Endometrial microvascular endothelial cells (primary cell): ENCODE data around the gene DCAF7. TPM values are rescaled to one million over a fixed set of nuclear protein-coding genes. Genes with fewer than 3 reads are reported as not detected.

Experiments used
- in situ Hi-C: cut with HindIII; loops from 2 replicates; pipeline ENCODE4 v1.10.0; 2017; ENCODE audit warnings: low sequenced_read_pairs, low pct_unique_long_range_greater_than_20kb; ENCODE audit errors: inconsistent ontology term
- total RNA-seq: library from RNA; depleted of rRNA; stranded (reverse); fragments of >200 nt; gene quantifications from one replicate; pipeline ENCODE4 v1.2.3, GENCODE V29; 2015; ENCODE audit errors: inconsistent ontology term

The DCAF7 gene
- total RNA-seq, 1 donor from 2014 or later = 49.5 TPM

- in situ Hi-C loops = no loop called here
Measured at GRCh38 chr17:63523253-63523855, 26.9 kb upstream of the DCAF7 start, which contains the start of gene KCNH6. Gene KCNH6, plus strand, starts transcription at chr17:63523358. Its CDS starts 56 bp downstream, at chr17:63523414.

GRCh38 chr17:63524051-63524450, 26.2 kb upstream of the DCAF7 start:
- in situ Hi-C loops = no loop called here

- in situ Hi-C loops = no loop called here
Measured at GRCh38 chr17:63525190-63525946, 24.9 kb upstream of the DCAF7 start.

- in situ Hi-C loops = no loop called here
Measured at GRCh38 chr17:63526861-63527260, 23.4 kb upstream of the DCAF7 start.

- in situ Hi-C loops = no loop called here
Measured at GRCh38 chr17:63528183-63528582, 22.1 kb upstream of the DCAF7 start.

GRCh38 chr17:63529711-63530556, 20.3 kb upstream of the DCAF7 start:
- in situ Hi-C loops = no loop called here

GRCh38 chr17:63530557-63531021, 19.7 kb upstream of the DCAF7 start:
- in situ Hi-C loops = no loop called here

- in situ Hi-C loops = no loop called here
Measured at GRCh38 chr17:63531022-63531965, 19.0 kb upstream of the DCAF7 start.

- in situ Hi-C loops = no loop called here
Measured at GRCh38 chr17:63533433-63534077, 16.7 kb upstream of the DCAF7 start.

GRCh38 chr17:63534078-63534570, 16.2 kb upstream of the DCAF7 start:
- in situ Hi-C loops = no loop called here

GRCh38 chr17:63534816-63535455, 15.3 kb upstream of the DCAF7 start:
- in situ Hi-C loops = no loop called here

GRCh38 chr17:63535640-63536039, 14.6 kb upstream of the DCAF7 start:
- in situ Hi-C loops = no loop called here

GRCh38 chr17:63537001-63537400, 13.3 kb upstream of the DCAF7 start:
- in situ Hi-C loops = no loop called here

GRCh38 chr17:63537991-63538692, 12.1 kb upstream of the DCAF7 start:
- in situ Hi-C loops = no loop called here

GRCh38 chr17:63538693-63539595, 11.3 kb upstream of the DCAF7 start:
- in situ Hi-C loops = no loop called here

- in situ Hi-C loops = no loop called here
Measured at GRCh38 chr17:63540590-63540989, 9.7 kb upstream of the DCAF7 start.
